Ascending aorta (tissue), 2 donors: ENCODE data around the gene BFSP2. TPM values are rescaled to one million over a fixed set of nuclear protein-coding genes. Genes with fewer than 3 reads are reported as not detected.

Experiments
- DNase-seq, 2 donors: peaks; one replicate each; pipeline ENCODE4 v3.0.0-alpha.2; 2019; ENCODE audit warnings: low spot score in 2 of 2
- H3K27ac ChIP-seq, 2 donors: fragments of 200-600 bp; sonication (generic); one replicate each; pipeline ENCODE4 v1.5.1; 2016 to 2017; ENCODE audit warnings: mild to moderate bottlenecking in 1 of 2
- H3K27me3 ChIP-seq: fragments of 200-600 bp; sonication (generic); one replicate; pipeline ENCODE4 v1.5.1; 2017
- H3K36me3 ChIP-seq, 2 donors: fragments of 200-600 bp; sonication (generic); one replicate each; pipeline ENCODE4 v1.5.1; 2016
- H3K4me1 ChIP-seq, 2 donors: fragments of 200-600 bp; sonication (generic); one replicate each; pipeline ENCODE4 v1.5.1; 2016 to 2017; ENCODE audit warnings: mild to moderate bottlenecking in 1 of 2
- H3K4me3 ChIP-seq, 2 donors: fragments of 200-600 bp; sonication (generic); one replicate each; pipeline ENCODE4 v1.5.1; 2016 to 2017; ENCODE audit warnings: mild to moderate bottlenecking in 1 of 2
- H3K9me3 ChIP-seq, 2 donors: fragments of 200-600 bp; sonication (generic); one replicate each; pipeline ENCODE4 v1.5.1; 2016
- CTCF ChIP-seq, 3 experiments: fragments of 200-600 bp in 2 of 3; fragments of 450-650 bp in 1 of 3; sonication (generic) in 2 of 3; IDR thresholded peaks; one replicate each; pipeline ENCODE4 v1.5.1; 2016 to 2019; ENCODE audit warnings: antibody characterized with exemption in 3 of 3, mild to moderate bottlenecking in 1 of 3, moderate library complexity in 1 of 3
- intact Hi-C: fragments of 100-400 bp; cut with DNase I; formaldehyde crosslinking; loops from one replicate; pipeline ENCODE4 v1.15.1; 2023
- total RNA-seq: library from RNA; depleted of rRNA; stranded (reverse); fragments of >200 nt; gene quantifications from one replicate; pipeline ENCODE4 v1.1.0, GENCODE V29; 2016

Gene BFSP2
- total RNA-seq, 1 donor from 2014 or later: not detected

GRCh38 chr3:133377396-133377795, 22.5 kb upstream of the BFSP2 start:
- H3K4me1 ChIP-seq: no peaks in the 10 kb centered on the region
- no peak overlapping the region for H3K4me3 ChIP-seq
- H3K27me3 ChIP-seq: no peaks in the 10 kb centered on the region
- no peaks in the 10 kb centered on the region for H3K9me3 ChIP-seq
- H3K36me3 ChIP-seq: no peaks in the 10 kb centered on the region
- H3K27ac ChIP-seq: no peak overlapping the region
- DNase-seq: no peak
- intact Hi-C loops: no loop called here
- peak in 1 of 3 experiments; percentile 28 for TF ChIP-seq CTCF (IDR thresholded peaks at IDR 0.05)

- no peak overlapping the region for H3K27ac ChIP-seq
- no peak for DNase-seq
- H3K4me1 ChIP-seq: no peaks in the 10 kb centered on the region
- intact Hi-C loops: loop anchor here (5.0 kb wide), 2 partner anchors 338 to 643 kb away; no protein-coding TSS in a partner anchor
- no peak for TF ChIP-seq CTCF (IDR thresholded peaks at IDR 0.05)
- H3K9me3 ChIP-seq: no peaks in the 10 kb centered on the region
- no peak overlapping the region for H3K4me3 ChIP-seq
- no peaks in the 10 kb centered on the region for H3K36me3 ChIP-seq
- no peaks in the 10 kb centered on the region for H3K27me3 ChIP-seq
Measured at GRCh38 chr3:133379926-133380325, 19.9 kb upstream of the BFSP2 start.

- Histone ChIP-seq H3K36me3 (no peaks in the 10 kb centered on the region), H3K27ac (no peak overlapping the region), H3K9me3 (no peaks in the 10 kb centered on the region), H3K27me3 (no peaks in the 10 kb centered on the region), H3K4me3 (no peak overlapping the region), H3K4me1 (no peaks in the 10 kb centered on the region)
- intact Hi-C loops: loop anchor here (5.0 kb wide), 2 partner anchors 338 to 643 kb away; no protein-coding TSS in a partner anchor
- no peak for TF ChIP-seq CTCF (IDR thresholded peaks at IDR 0.05)
- DNase-seq: no peak
Measured at GRCh38 chr3:133380481-133381225, 19.2 kb upstream of the BFSP2 start.

GRCh38 chr3:133381346-133382109, 18.3 kb upstream of the BFSP2 start:
- intact Hi-C loops: loop anchor here (5.0 kb wide), 2 partner anchors 339 to 644 kb away; no protein-coding TSS in a partner anchor
- H3K36me3 ChIP-seq: no peaks in the 10 kb centered on the region
- no peaks in the 10 kb centered on the region for H3K27me3 ChIP-seq
- H3K9me3 ChIP-seq: no peaks in the 10 kb centered on the region
- H3K4me3 ChIP-seq: no peak overlapping the region
- no peak for TF ChIP-seq CTCF (IDR thresholded peaks at IDR 0.05)
- no peaks in the 10 kb centered on the region for H3K4me1 ChIP-seq
- DNase-seq: no peak
- no peak overlapping the region for H3K27ac ChIP-seq

GRCh38 chr3:133383175-133383574, 16.7 kb upstream of the BFSP2 start:
- intact Hi-C loops: loop anchor here (5.0 kb wide), 2 partner anchors 341 to 646 kb away; no protein-coding TSS in a partner anchor
- no peaks in the 10 kb centered on the region for H3K27me3 ChIP-seq
- no peak overlapping the region for H3K27ac ChIP-seq
- no peak overlapping the region for H3K4me3 ChIP-seq
- no peaks in the 10 kb centered on the region for H3K9me3 ChIP-seq
- no peaks in the 10 kb centered on the region for H3K36me3 ChIP-seq
- no peak for TF ChIP-seq CTCF (IDR thresholded peaks at IDR 0.05)
- no peak for DNase-seq
- no peaks in the 10 kb centered on the region for H3K4me1 ChIP-seq
